ENCODE data around the gene DOK3.

Gene DOK3

GRCh38 chr5:177500685-177501522, 8.7 kb downstream of the DOK3 start:
- Mint-ChIP-seq H3K27ac (no peak overlapping the region), H3K4me3 (no peak overlapping the region), H3K27me3 (peaks cover 15% of the 10 kb centered on the region)

GRCh38 chr5:177499842-177500241, 9.8 kb downstream of the DOK3 start:
- Mint-ChIP-seq H3K27me3 (peaks cover 15% of the 10 kb centered on the region), H3K4me1 (peaks cover 38% of the 10 kb centered on the region), H3K27ac (no peak overlapping the region), H3K9me3 (no peaks in the 10 kb centered on the region), H3K4me3 (no peak overlapping the region), H3K36me3 (ENCODE audit: low read depth) (no peaks in the 10 kb centered on the region)
- DNase-seq (no peak), ATAC-seq (no peak)

More at GRCh38 chr5:177500685-177501522, 8.7 kb downstream of the DOK3 start:
- no peaks in the 10 kb centered on the region for H3K36me3 Mint-ChIP-seq (ENCODE audit: low read depth)
- H3K9me3 Mint-ChIP-seq, result no peaks in the 10 kb centered on the region
- DNase-seq (peak; percentile 96), ATAC-seq (peak; percentile 39)
- H3K4me1 Mint-ChIP-seq, result peaks cover 28% of the 10 kb centered on the region

GRCh38 chr5:177498013-177498787, 11.4 kb downstream of the DOK3 start:
- Mint-ChIP-seq H3K9me3 (no peaks in the 10 kb centered on the region), H3K27me3 (peaks cover 15% of the 10 kb centered on the region), H3K36me3 (ENCODE audit: low read depth) (peaks cover 3% of the 10 kb centered on the region), H3K27ac (peak overlapping the region; percentile 67), H3K4me1 (peaks cover 52% of the 10 kb centered on the region), H3K4me3 (peak overlapping the region; percentile 84)
- DNase-seq (peak; percentile 53), ATAC-seq (no peak)

GRCh38 chr5:177497292-177498012, 12.2 kb downstream of the DOK3 start, which contains the start of gene PDLIM7:
PDLIM7 (minus strand) TSS chr5:177497604; CDS start chr5:177496512, 1,092 bp downstream.
- H3K36me3 Mint-ChIP-seq (ENCODE audit: low read depth), result peaks cover 8% of the 10 kb centered on the region
- H3K27me3 Mint-ChIP-seq, result peaks cover 15% of the 10 kb centered on the region
- DNase-seq (peak; percentile 97), ATAC-seq (peak; percentile 70)
- H3K4me1 Mint-ChIP-seq, result peaks cover 54% of the 10 kb centered on the region
- no peaks in the 10 kb centered on the region for H3K9me3 Mint-ChIP-seq
- H3K4me3 Mint-ChIP-seq, result peak within 1 kb of the TSS; percentile 84
- peak within 1 kb of the TSS; percentile 67 for H3K27ac Mint-ChIP-seq

- Mint-ChIP-seq H3K27me3 (peaks cover 15% of the 10 kb centered on the region), H3K9me3 (no peaks in the 10 kb centered on the region), H3K4me3 (peak overlapping the region; percentile 84), H3K4me1 (peaks cover 48% of the 10 kb centered on the region), H3K27ac (no peak overlapping the region), H3K36me3 (ENCODE audit: low read depth) (peaks cover 8% of the 10 kb centered on the region)
- DNase-seq, result peak; percentile 50
- peak; percentile 5 for ATAC-seq
These were observed 12.8 kb downstream of the DOK3 start for GRCh38 chr5:177496727-177497291.

- peaks cover 47% of the 10 kb centered on the region for H3K4me1 Mint-ChIP-seq
- peaks cover 15% of the 10 kb centered on the region for H3K27me3 Mint-ChIP-seq
- DNase-seq (no peak), ATAC-seq (no peak)
- H3K4me3 Mint-ChIP-seq, result peak overlapping the region; percentile 84
- H3K36me3 Mint-ChIP-seq (ENCODE audit: low read depth), result peaks cover 8% of the 10 kb centered on the region
- no peaks in the 10 kb centered on the region for H3K9me3 Mint-ChIP-seq
- no peak overlapping the region for H3K27ac Mint-ChIP-seq
These were observed 13.4 kb downstream of the DOK3 start for GRCh38 chr5:177496070-177496726.

- H3K4me1 Mint-ChIP-seq, result peaks cover 44% of the 10 kb centered on the region
- peak overlapping the region; percentile 84 for H3K4me3 Mint-ChIP-seq
- H3K36me3 Mint-ChIP-seq (ENCODE audit: low read depth), result peaks cover 8% of the 10 kb centered on the region
- H3K27me3 Mint-ChIP-seq, result peaks cover 15% of the 10 kb centered on the region
- ATAC-seq (no peak), DNase-seq (peak; percentile 33)
- H3K9me3 Mint-ChIP-seq, result no peaks in the 10 kb centered on the region
- H3K27ac Mint-ChIP-seq, result no peak overlapping the region
These were observed 14.2 kb downstream of the DOK3 start for GRCh38 chr5:177495243-177496060.

GRCh38 chr5:177494346-177495195, 15.1 kb downstream of the DOK3 start:
- Mint-ChIP-seq H3K4me1 (peaks cover 42% of the 10 kb centered on the region), H3K36me3 (ENCODE audit: low read depth) (peaks cover 10% of the 10 kb centered on the region)

GRCh38 chr5:177493795-177494345, 15.8 kb downstream of the DOK3 start:
- DNase-seq (no peak), ATAC-seq (no peak)

More at GRCh38 chr5:177494346-177495195, 15.1 kb downstream of the DOK3 start:
- ATAC-seq (peak; percentile 71), DNase-seq (peak; percentile 59)
- peak overlapping the region; percentile 45 for H3K4me3 Mint-ChIP-seq
- peaks cover 12% of the 10 kb centered on the region for H3K27me3 Mint-ChIP-seq
- no peaks in the 10 kb centered on the region for H3K9me3 Mint-ChIP-seq
- H3K27ac Mint-ChIP-seq, result peak overlapping the region; percentile 82

GRCh38 chr5:177492841-177493240, 16.8 kb downstream of the DOK3 start:
- Mint-ChIP-seq H3K9me3 (no peaks in the 10 kb centered on the region), H3K4me1 (peaks cover 33% of the 10 kb centered on the region), H3K4me3 (no peak overlapping the region), H3K27me3 (no peaks in the 10 kb centered on the region), H3K27ac (no peak overlapping the region), H3K36me3 (ENCODE audit: low read depth) (peaks cover 12% of the 10 kb centered on the region)
- ATAC-seq, result no peak
- DNase-seq, result no peak

More at GRCh38 chr5:177493795-177494345, 15.8 kb downstream of the DOK3 start:
- no peaks in the 10 kb centered on the region for H3K9me3 Mint-ChIP-seq
- peaks cover 41% of the 10 kb centered on the region for H3K4me1 Mint-ChIP-seq
- H3K27ac Mint-ChIP-seq, result peak overlapping the region; percentile 82
- peaks cover 7% of the 10 kb centered on the region for H3K27me3 Mint-ChIP-seq
- H3K36me3 Mint-ChIP-seq (ENCODE audit: low read depth), result peaks cover 10% of the 10 kb centered on the region
- H3K4me3 Mint-ChIP-seq, result peak overlapping the region; percentile 34

GRCh38 chr5:177491983-177492746, 17.5 kb downstream of the DOK3 start:
- Mint-ChIP-seq H3K27me3 (no peaks in the 10 kb centered on the region), H3K36me3 (ENCODE audit: low read depth) (peaks cover 14% of the 10 kb centered on the region), H3K4me3 (no peak overlapping the region), H3K4me1 (peaks cover 31% of the 10 kb centered on the region), H3K9me3 (no peaks in the 10 kb centered on the region), H3K27ac (no peak overlapping the region)
- DNase-seq (no peak), ATAC-seq (no peak)

All from activated naive CD8-positive, alpha-beta T cell treated with anti-CD3 and anti-CD28 coated beads, Interleukin-2, amount 50 U/mL, for 24 hours (primary cell).